CD4-positive, alpha-beta T cell treated with Interleukin-17A for 1 hour (primary cell): ENCODE results near the gene GPT2.
"Not testable (repeated sequence)": the region's sequence is repeated elsewhere in the genome, so short reads cannot be mapped to it uniquely, and the experiment has no call there.

ENCODE experiments used
- DNase-seq: peaks from one replicate; pipeline ENCODE4 v3.0.0-alpha.2; 2020

The GPT2 gene

DNA sequence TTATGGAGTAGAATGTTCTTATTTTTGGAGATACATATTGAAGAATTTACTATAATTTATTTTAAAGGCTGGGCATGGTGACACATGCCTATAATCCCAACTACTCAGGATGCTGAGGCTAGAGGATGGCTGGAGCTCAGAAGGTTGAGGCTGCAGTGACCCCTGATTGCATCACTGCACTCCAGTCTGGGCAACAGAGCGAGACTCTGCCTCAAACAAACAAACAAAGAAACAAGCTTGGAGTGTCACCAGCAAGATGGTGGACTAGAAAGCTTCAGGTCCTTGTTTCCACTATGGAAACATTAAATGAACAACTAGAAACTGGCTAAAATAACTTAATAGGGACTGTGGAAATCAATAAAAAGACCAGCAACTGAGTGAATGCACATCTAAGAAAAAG is 17.9 kb upstream of the GPT2 start:
- no peak for DNase-seq

DNA sequence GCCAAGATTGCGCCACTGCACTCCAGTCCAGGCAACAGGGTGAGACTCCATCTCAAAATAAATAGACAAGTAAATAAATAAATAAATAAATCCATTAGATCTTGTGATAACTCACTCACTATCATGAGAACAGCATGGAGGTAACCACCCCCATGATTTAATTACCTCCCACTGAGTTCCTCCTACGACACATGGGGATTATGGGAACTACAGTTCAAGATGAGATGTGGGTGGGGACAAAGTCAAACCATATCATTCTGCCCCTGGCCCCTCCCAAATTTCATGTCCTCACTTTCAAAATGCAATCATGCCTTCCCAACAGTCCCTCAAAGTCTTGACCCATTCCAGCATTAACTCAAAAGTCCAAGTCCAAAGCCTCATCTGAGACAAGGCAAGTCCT is 16.7 kb upstream of the GPT2 start:
- not testable (repeated sequence) for DNase-seq

DNA sequence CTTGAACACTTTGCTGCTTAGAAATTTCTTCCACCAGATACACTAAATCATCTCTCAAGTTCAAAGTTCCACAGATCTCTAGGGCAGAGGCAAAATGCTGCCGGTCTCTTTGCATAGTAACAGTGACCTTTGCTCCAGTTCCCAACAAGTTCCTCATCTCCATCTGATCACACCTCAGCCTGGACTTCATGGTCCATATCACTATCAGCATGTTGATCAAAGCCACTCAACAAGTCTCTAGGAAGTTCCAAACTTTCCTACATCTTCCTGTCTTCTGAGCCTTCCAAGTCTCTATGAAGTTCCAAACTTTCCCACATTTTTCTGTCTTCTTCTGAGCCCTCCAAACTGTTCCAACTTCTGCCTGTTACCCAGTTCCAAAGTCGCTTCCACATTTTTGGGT is 15.3 kb upstream of the GPT2 start:
- DNase-seq: not testable (repeated sequence)

DNA sequence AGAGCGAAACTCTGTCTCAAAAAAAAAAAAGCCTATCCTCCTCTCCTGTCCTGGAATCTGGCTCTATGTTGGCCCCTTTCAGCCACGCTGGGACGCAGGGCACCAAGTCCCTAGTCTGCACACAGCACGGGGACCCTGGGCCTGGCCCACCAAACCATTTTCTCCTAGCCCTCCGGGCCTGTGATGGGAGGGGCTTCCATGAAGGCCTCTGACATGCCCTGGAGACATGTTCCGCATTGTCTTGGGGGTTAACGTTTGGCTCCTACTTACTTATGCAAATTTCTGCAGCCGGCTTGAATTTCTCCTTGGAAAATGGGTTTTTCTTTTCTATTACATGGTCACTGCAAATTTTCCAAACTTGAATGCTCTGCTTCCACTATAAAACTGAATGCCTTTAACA is 12.6 kb upstream of the GPT2 start:
- no peak for DNase-seq

DNA sequence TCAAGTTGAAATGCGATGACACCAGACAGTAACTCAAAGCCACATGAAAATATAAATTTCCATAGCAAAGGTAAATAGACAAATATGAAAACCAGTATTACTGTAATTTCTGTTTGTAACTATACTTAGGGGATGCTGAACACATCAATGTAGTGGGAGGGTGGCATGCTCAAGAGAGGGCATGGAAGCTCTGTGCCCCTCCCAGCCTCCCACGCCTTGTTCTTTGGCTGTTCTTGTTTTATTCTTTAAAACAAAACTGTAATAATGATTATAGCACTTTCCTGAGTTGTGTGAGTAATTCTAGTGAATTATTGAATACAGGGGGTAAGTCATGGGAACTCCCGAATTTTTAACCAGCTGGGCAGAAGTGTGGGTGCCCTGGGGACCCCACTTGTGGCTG is 11.0 kb upstream of the GPT2 start:
- no peak for DNase-seq

DNA sequence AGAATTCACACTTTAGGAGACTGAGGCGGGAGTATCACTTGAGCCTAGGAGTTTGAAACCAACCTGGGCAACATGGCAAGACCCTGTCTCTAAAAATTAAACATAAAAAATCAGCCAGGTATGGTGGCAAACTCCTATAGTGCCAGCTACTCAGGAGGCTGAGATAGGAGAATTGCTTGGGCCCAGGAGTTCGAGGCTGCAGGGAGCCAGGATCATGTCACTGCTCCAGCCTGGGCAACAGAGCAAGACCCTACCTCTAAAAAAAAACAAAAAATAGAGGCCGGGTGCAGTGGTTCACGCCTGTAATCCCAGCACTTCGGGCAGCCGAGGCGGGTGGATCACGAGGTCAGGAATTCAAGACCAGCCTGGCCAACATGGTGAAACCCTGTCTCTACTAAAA is 8.9 kb upstream of the GPT2 start:
- DNase-seq: no peak

DNA sequence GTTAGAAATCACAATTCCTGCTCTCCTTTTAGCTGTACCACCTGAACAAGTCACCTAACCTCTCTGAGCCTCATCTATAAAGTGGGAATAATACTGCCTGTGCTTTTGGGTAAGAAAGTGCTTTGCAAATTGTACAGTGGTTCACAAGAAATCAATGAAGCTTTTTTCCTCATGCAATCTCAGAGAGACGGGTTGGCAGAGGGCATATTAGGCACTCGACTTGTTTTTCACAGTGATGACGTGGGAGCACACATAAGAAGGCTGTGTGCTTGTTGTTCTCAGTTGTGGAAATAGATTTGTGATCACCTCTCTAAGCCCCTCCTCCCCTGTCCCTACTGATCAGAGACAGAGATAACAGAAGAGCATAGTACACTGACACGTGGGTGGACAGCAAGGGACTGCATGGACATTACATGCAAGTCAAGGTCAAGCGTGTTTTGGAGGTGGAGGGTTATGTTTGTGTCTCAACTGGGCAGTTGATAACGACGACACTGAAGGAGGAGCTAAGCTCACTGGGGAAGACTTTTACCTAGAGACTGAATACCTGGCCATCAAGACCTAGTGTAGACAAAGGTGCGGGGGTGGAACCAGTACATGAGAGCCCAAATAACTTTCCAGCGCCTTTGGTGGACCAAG is 1.7 kb upstream of the GPT2 start:
- DNase-seq: no peak

DNA sequence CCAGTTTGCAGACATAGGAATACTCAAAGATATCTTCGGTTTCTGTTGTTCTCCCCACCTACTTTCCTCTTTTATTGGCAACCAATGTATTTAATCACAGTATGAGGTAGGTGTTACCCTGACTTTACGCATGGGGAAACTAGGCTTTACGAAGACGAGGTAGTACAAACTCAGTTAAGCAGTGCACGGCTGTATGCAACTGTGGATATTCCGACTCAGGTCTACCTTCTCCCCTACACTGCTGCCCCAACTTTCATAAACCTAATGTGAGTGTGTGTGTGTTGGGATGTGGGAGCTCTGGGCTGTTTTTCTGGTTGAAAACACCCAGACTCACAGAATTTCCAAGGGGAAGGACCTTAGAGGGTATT is 1.2 kb upstream of the GPT2 start:
- no peak for DNase-seq

DNA sequence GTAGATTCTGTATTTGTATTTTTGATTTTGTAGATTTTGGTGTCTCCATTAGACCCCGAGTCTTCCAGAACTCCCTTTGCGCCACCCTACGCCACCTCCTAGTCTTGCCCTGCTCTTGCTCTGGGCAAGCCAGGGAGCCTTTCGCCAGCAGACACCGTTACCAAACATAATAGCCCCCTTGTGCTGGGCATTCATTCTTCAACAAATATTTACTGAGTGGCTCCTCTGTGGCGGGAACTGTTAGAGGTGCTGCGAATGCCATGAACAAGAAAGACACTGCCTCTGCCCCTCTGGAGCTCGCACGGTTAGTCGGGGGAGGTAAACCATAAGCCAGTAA is 841 bp upstream of the GPT2 start:
- no peak for DNase-seq

DNA sequence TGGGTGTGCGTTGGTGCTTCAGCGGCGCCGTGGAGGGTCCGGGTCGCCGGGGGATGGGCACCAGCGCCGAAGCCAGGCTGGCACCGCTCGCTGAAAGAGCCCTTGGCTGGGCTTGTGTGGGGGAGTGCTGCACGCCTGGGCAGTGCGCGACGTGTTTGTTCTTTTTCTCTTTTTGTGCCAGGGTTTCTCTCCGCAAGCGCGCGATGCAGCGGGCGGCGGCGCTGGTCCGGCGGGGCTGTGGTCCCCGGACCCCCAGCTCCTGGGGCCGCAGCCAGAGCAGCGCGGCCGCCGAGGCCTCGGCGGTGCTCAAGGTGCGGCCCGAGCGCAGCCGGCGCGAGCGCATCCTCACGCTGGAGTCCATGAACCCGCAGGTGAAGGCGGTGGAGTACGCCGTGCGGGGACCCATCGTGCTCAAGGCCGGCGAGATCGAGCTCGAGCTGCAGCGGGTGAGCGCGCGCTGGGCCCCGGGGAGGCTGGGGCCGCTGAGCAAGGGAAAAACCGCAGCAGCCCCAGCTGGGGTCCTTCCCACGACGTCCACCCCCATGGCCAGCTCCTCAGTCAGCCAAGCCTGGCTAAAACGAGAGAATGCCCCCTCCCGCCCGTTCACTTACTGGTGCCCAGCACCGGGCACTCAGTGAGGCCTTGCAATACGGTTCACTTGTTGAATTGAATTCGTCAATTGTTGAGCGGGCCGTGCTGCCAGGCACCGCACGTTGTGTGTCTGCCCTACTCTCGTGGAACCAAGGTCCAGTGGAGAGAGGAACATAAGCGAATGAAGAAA is 541 bp downstream of the GPT2 start:
- DNase-seq: no peak

DNA sequence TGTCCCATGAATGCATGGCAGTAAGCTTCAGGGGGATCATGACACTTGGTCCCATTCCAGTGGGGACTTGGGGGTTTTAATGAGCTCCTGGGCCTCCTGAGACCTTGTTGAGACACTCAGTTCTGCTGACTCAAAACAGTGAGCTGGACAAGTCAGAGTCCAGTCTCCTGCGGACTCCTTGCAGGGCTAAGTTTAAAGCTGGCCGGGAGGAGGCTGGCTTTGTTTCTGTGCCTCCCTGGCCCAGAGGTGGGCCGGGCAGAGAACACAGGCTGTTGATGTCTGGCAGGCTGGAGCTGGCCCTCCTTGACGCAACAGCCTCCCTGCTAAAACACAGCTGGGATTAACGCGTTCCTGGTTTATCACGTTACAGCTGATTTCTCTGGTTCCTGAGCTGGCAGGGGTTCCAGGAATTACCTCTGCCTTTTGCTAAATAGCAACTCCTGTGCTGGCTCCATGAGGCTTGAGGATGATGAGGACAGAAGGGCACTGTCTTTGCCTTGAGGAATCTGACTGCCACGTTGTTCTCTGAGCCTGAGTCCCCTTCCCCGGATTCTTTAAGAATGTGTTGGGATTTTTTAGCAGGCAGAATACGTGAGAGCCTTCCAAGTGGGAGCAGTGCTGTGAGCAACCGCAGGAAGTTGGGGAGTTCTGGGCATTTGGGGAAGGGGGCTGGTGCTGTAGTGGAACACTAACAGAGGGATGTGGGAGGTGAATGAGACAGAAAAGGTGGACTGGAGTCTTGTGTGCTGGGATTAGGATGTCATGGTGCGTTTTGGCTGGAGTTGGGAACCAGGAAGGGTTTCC is 2.0 kb downstream of the GPT2 start:
- no peak for DNase-seq

DNA sequence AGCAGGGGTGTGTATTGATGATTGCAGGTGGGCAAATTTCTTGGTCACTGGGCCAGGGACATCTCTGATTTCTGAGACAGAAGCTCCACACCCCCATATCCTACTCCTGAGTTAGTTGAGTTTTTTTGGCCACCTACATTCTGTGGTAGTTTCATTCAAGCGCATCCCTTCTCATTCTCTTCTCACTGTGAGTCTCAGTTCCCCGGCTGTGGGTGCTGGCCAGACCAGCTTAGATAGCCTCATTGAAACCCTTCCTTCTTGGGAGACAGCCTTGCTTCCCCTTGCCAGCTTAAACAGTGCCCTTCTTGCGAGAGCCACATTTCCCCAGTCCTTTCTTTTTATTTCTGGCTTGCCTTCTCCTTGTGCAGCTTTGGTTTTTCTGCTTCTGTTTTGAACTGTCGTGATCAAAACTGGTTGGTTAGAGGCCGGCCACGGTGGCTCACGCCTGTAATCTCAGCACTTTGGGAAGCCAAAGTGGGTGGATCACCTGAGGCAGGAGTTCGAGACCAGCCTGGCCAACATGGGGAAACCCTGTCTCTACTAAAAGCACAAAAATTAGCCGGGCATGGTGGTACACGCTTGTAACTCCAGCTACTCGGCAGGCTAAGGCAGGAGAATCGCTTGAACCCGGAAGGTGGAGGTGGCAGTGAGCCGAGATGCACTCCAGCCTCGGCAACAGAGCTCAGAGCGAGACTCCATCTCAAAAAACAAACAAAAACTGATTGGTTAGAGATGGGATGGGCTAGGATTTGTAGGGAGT is 2.8 kb downstream of the GPT2 start:
- no peak for DNase-seq

DNA sequence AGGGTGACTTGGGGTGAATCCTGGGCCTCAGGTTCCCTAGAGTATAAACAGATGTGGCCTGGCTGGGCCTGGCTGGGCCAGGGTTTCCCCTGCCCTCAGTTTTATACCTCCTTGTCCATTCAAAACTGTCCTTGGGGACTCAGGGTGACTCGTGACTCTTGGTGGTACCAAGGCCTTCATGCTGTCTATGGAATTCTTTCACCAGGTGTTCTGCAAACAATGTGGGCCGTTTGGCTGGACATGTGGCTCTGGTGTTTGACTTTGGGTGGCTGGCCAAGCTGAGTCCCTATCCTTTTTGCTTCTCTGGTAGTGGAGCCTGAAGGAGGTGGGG is 3.3 kb downstream of the GPT2 start:
- no peak for DNase-seq

DNA sequence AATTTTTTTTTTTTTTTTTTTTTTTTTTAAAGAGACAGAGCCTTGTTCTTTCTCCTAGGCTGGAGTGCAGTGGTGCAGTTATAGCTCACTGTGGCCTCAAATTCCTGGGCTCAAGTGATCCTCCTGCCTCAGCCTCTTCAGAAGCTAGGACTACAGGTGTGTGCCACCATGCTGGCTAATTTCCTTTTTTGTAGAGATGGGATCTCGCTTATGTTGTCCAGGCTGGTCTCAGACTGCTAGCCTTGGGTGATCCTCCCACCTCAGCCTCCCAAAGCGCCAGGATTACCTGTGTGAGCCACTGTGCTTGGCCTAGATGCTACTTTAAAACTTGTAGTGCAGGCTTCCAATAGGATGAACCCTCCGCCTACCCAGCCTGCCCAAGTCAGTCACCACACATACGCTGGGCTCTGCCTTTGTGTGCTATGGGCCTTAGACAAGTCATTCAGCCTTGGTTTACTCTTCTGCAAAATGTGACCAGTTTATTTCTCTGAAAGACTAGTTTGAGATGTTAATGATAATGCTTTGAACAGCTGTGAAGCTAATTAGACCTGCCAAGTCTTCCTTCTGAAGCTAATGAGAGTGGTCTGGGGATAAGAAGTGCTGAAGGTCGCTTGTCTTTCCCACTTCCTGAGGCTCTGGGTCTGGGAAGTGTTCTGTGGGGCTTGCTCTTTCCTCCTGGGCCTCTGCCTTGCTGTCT is 5.2 kb downstream of the GPT2 start:
- no peak for DNase-seq

DNA sequence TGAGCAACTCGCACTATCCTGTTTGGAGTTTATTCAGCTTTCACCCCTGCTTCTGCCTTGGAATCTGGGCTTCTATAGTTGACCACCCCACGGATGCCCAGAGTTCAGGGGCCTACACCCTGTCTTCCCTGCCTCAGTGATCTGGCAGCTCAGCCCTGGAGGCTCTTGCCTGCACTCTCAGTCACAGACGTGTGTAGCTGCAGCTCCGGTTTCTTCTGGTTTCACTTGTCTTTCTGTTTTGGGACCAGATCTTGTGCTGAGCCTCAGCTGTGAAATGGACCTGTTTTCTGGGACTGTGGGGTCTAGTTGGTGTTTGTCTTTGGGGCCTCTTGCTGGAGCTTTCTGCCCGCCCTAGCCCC is 5.8 kb downstream of the GPT2 start:
- DNase-seq: no peak

DNA sequence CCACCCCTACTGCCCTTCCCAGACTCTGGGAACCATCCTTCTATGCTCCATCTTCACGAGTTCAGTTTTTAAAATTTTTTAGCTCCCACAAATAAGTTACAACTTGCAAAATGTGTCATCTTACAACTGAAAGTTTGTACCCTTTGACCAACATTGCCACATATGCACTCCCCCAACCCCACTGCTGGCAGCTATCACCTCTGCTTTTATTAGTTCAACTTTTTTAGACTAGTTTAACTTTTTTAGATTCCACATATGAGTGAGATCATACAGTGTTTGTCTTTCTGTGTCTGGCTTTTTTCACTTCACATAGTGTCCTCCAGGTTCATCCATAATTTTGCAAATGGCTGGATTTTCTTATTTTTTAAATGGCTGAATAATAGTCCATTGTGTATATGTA is 7.7 kb downstream of the GPT2 start:
- no peak for DNase-seq

DNA sequence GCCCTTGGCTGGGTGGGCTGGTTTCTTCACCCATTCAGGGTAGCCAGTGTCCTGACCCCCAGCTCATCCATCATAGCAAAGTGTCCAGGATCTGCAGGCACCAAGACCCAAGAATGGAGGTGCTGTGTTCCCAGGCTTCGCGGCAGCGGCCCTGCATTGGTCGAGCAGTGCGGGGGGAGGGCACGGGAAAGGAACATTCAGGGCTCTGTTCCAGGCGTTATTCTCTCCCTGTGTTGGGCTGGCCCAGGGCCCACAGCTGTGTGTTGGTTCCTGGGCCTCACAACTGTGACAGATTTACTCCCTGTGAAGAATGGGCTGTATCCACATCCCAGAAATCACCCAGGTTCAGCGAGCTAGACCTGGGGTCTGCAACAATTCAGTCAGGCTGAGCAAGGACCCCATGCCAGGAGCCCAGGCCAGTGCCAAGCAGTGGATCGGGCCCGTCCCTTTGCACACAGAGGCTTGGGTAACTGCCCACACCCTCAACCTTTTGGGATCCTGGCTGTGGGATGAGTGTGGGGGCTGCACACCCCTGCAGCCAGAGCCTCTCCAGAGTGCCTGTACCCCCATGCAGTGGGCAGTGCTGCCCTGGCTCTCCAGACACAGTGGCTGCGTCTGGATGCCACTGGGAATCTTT is 10.0 kb downstream of the GPT2 start:
- no peak for DNase-seq

DNA sequence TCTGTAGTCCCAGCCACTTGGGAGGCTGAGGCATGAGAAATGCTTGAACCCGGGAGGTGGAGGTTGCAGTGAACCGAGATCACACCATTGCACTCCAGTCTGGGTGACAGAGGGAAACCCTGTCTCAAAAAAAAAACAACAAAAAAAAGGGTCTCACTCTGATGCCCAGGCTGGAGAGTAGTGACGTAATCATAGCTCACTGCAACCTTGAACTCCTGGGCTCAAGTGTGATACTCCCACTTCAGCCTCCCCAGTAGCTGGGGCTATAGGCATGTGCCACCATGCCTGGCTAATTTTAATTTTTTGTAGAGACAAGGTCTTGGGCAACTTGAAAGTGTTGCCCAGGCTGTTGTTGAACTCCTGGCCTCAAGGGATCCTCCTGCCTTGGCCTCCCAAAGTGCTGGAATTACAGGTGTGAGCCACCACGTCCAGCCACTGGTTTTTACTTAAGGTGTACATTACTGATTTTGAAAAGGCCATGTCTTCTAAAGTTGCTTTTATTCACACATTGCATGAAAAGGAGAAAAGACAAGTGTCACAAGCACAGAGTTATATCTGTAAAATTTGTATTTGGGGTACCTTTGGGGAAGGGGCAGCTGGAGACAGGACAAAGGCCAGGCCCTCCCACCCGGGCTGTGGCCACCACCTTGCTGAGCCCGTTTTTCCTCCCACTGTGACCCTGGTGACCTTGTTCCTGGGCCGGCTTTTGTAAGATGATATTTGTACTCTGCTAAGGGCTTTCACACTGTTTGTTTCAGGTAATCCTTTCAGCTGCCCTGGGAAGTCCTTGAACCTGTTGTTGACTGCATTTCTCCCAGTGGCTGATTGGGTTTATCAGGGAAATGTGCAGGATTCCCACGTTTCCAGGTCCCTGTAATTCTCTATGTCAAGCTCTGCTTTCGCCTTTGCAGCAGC is 11.5 kb downstream of the GPT2 start:
- no peak for DNase-seq

DNA sequence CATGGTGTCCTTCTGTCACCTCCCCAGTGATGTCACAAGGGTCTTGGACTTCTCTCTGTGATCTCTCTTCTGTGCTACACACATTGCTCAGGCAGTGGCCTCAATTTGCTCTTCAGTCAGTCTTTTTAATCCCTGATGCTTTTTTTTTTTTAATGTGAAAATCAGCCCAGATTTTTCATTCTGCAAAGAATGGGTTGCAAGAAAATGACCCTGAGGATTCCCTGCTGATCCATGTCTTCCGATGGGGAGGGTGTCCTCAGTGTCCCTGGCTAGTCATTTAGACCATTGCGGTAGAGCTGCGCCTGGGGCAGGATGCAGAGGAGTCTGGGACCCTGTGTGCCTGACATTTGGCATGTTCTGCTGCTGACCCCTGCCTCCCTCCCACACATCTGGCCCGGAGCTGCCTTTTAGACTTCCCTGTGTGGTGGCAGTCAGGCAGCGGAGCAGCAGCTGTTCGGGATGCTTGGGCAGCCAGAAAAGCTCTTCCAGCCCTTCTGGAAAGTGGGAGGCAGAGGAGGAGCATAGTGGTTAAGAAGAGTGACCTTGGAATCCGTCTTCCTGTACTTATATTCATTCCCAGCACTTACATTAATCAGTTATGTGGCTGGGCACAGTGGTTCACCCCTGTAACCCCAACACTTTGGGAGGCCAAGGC is 12.3 kb downstream of the GPT2 start:
- DNase-seq: no peak

DNA sequence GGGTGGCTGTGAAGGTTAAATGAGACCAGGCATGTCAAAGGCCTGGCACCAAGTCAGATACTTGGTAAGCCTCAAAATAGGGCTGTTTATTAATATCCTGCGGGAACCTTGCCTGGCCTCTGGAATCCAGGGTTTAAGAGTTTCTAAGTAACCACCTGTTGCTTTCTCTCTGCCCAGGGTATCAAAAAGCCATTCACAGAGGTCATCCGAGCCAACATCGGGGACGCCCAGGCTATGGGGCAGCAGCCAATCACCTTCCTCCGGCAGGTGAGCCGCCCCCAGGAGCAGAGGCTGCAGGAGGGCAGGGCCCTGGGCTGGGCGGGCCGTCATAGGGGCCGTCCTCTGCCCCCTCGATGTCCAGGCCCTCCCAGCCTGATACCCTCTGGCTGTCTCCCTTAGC is 13.3 kb downstream of the GPT2 start:
- DNase-seq: no peak

DNA sequence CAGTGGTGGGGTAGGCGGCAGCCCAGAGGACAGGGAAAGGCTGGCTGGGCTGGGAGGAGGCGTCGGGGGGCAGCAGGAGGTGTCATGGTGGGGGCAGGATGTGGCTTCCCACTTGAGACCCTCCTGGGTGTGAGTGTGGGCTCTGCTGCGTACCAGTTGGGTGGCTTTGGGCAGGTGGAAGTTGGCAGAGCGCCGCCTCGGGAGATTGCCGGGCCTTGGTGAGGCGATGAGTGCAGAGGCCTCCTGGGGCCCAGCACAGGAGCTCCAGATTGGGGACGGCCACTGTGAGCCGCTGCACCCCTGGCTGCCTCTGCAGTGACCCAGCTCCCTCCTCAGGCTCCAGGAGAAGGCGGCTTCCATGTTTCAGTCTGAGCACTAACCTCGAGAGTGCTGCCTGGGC is 13.8 kb downstream of the GPT2 start:
- no peak for DNase-seq
